ENCODE data around the gene DRD1.
"Not testable (repeated sequence)": the region's sequence is repeated elsewhere in the genome, so short reads cannot be mapped to it uniquely, and the experiment has no call there.

The DRD1 gene

DNA sequence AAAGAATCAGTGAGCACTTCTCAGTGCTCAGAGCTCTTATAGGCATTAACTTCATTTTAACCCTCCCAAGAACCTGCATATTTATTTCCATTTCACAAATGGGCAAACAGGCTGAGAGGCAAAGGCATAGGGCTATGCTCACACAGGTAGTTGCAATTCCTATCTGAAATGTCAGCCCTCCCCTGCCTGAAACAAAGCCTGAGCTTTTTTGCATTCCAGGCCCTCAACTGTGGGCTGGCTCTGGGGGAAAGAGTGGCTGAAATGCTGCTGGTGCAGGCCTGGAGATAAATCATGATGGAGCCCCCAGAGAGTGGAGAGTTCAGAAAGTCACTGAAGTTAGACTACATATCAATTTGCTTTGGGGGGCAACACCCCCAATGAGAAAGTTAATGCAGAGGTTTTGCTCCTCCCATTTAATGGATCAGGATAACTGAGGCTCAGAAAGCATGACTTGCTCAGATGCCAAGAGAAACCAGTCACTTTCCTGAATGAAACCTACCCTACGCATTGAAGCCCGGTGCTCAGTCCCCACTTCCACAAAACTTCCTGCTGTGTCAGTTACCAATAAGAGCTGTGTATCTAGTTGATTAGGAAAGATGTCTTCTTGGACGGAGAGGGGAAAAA is 5.6 kb downstream of the DRD1 start:
- Histone ChIP-seq H3K79me2 (ENCODE audit: insufficient read depth, low read depth) (no peaks in the 10 kb centered on the region), H3K9ac (no peak overlapping the region), H3K27ac (no peak overlapping the region), H3K27me3 (ENCODE audit: insufficient read depth, low read depth) (no peaks in the 10 kb centered on the region), H3K4me2 (no peak overlapping the region), H3K4me1 (ENCODE audit: low read depth, poor library complexity, severe bottlenecking) (no peaks in the 10 kb centered on the region), H3K4me3 (IDR thresholded peaks at IDR 0.05; ENCODE audit: insufficient read depth, low read depth, low read length) (no peak overlapping the region), H2AFZ (ENCODE audit: low read depth) (no peak overlapping the region), H4K20me1 (ENCODE audit: insufficient read depth) (no peaks in the 10 kb centered on the region), H3K36me3 (ENCODE audit: insufficient read depth) (no peaks in the 10 kb centered on the region)
- TF ChIP-seq, protein P1, sequence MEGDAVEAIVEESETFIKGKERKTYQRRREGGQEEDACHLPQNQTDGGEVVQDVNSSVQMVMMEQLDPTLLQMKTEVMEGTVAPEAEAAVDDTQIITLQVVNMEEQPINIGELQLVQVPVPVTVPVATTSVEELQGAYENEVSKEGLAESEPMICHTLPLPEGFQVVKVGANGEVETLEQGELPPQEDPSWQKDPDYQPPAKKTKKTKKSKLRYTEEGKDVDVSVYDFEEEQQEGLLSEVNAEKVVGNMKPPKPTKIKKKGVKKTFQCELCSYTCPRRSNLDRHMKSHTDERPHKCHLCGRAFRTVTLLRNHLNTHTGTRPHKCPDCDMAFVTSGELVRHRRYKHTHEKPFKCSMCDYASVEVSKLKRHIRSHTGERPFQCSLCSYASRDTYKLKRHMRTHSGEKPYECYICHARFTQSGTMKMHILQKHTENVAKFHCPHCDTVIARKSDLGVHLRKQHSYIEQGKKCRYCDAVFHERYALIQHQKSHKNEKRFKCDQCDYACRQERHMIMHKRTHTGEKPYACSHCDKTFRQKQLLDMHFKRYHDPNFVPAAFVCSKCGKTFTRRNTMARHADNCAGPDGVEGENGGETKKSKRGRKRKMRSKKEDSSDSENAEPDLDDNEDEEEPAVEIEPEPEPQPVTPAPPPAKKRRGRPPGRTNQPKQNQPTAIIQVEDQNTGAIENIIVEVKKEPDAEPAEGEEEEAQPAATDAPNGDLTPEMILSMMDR (conservative IDR thresholded peaks at IDR 0.05; ENCODE audit: low read depth, low read length), result no peak

DNA sequence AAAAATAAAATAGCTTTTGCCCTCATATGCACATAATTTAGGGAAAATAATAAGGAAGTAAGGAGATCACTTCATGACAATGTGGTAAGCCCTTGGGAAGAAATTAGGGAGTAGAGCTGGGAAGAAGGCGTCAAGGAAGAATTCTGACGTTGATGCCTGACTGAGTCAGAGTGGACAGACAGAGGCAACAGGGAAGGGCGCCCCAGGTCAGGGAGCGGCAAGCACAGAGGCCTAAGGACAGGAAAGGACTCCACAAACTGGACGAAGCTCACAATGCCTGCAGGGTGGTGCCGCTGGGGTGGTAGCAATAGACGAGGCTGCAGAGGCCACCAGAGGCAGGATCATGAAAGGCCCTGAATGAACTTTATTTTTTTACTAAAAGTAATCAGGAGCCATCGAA is 7.6 kb downstream of the DRD1 start:
- H4K20me1 ChIP-seq (ENCODE audit: insufficient read depth), result no peaks in the 10 kb centered on the region
- no peak overlapping the region for H3K9ac ChIP-seq
- no peaks in the 10 kb centered on the region for H3K36me3 ChIP-seq (ENCODE audit: insufficient read depth)
- no peaks in the 10 kb centered on the region for H3K27me3 ChIP-seq (ENCODE audit: insufficient read depth, low read depth)
- no peak overlapping the region for H3K27ac ChIP-seq
- TF ChIP-seq, protein P1 (conservative IDR thresholded peaks at IDR 0.05; ENCODE audit: low read depth, low read length), result no peak
- no peak overlapping the region for H2AFZ ChIP-seq (ENCODE audit: low read depth)
- H3K4me1 ChIP-seq (ENCODE audit: low read depth, poor library complexity, severe bottlenecking), result no peaks in the 10 kb centered on the region
- no peak overlapping the region for H3K4me3 ChIP-seq (IDR thresholded peaks at IDR 0.05; ENCODE audit: insufficient read depth, low read depth, low read length)
- no peaks in the 10 kb centered on the region for H3K79me2 ChIP-seq (ENCODE audit: insufficient read depth, low read depth)
- no peak overlapping the region for H3K4me2 ChIP-seq

DNA sequence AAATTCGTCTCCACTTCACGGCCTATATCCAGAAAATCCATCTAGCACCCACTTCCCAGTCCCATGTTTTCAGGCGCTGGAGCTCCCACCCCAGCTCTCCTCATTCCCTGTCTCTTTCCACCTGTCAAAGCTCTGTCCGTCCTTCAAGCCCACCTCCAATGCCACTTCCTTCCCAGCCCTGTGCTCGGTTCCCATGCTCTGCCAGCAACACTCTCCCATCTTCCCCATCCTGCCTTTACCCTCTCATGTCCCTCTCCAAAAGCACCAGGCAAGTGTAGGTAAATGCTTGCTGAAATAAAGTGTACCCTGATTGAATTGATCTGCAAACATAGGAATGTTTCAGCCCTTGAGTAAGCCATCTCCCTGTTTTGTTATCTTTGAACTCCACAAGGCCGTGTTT is 9.2 kb downstream of the DRD1 start:
- Histone ChIP-seq H3K9ac (no peak overlapping the region), H4K20me1 (ENCODE audit: insufficient read depth) (no peaks in the 10 kb centered on the region), H3K36me3 (ENCODE audit: insufficient read depth) (no peaks in the 10 kb centered on the region), H3K79me2 (ENCODE audit: insufficient read depth, low read depth) (no peaks in the 10 kb centered on the region), H3K4me2 (no peak overlapping the region), H3K27me3 (ENCODE audit: insufficient read depth, low read depth) (no peaks in the 10 kb centered on the region), H3K4me3 (IDR thresholded peaks at IDR 0.05; ENCODE audit: insufficient read depth, low read depth, low read length) (no peak overlapping the region), H3K27ac (no peak overlapping the region), H3K4me1 (ENCODE audit: low read depth, poor library complexity, severe bottlenecking) (no peaks in the 10 kb centered on the region), H2AFZ (ENCODE audit: low read depth) (no peak overlapping the region)
- TF ChIP-seq, protein P1 (conservative IDR thresholded peaks at IDR 0.05; ENCODE audit: low read depth, low read length), result no peak

DNA sequence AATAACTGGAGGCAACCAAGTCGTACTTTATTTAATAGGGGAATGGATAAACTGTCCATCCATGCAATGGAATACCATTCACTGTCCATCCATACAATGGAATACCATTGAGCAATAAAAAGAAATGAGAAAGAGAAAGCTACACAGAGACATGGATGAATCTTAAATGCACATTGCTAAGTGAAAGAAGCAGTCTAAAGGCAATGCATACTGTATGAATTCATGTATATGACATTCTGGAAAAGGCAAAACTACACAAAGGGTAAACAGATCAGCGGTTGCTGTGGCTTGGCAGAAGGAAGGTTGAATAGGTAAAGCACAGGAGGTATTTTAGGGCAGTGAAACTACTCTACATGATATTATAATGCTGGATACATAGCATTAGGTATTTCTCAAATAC is 16.2 kb downstream of the DRD1 start:
- H3K9ac ChIP-seq, result no peak overlapping the region
- TF ChIP-seq, protein P1 (conservative IDR thresholded peaks at IDR 0.05; ENCODE audit: low read depth, low read length), result no peak

DNA sequence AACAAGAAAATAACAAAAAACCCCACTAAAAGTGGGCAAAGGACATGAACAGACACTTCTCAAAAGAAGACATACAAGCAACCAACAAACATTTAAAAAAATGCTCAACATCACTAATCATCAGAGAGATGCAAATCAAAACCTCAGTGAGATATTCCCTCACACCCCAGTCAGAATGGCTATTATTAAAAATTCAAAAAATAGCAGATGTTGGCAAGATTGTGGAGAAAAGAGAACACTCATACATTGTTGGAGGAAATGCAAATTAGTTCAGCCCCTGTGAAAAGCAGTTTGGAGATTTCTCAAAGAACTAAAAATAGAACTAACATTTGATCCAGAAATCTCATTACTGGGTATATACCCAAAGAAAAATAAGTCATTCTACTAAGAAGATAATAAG is 19.4 kb downstream of the DRD1 start:
- not testable (repeated sequence) for H3K4me2 ChIP-seq; H3K4me3 ChIP-seq (IDR thresholded peaks at IDR 0.05; ENCODE audit: insufficient read depth, low read depth, low read length); H3K9ac ChIP-seq; H3K36me3 ChIP-seq (ENCODE audit: insufficient read depth); H4K20me1 ChIP-seq (ENCODE audit: insufficient read depth); H3K79me2 ChIP-seq (ENCODE audit: insufficient read depth, low read depth); H3K27ac ChIP-seq; H3K4me1 ChIP-seq (ENCODE audit: low read depth, poor library complexity, severe bottlenecking); H3K27me3 ChIP-seq (ENCODE audit: insufficient read depth, low read depth); H2AFZ ChIP-seq (ENCODE audit: low read depth)

More for the DNA sequence above, 16.2 kb downstream of the DRD1 start:
- Histone ChIP-seq H3K4me3 (IDR thresholded peaks at IDR 0.05; ENCODE audit: insufficient read depth, low read depth, low read length) (no peak overlapping the region), H4K20me1 (ENCODE audit: insufficient read depth) (no peaks in the 10 kb centered on the region), H3K27me3 (ENCODE audit: insufficient read depth, low read depth) (no peaks in the 10 kb centered on the region), H2AFZ (ENCODE audit: low read depth) (no peak overlapping the region), H3K27ac (no peak overlapping the region), H3K79me2 (ENCODE audit: insufficient read depth, low read depth) (no peaks in the 10 kb centered on the region), H3K4me1 (ENCODE audit: low read depth, poor library complexity, severe bottlenecking) (no peaks in the 10 kb centered on the region), H3K36me3 (ENCODE audit: insufficient read depth) (no peaks in the 10 kb centered on the region), H3K4me2 (no peak overlapping the region)

Data from KMS-11 (cell line).